Amygdala (tissue), 56 donors: Measurements from ENCODE around the gene FBF1.

Experiments
- DNase-seq, 56 donors: peaks; one replicate each; lab custom pipeline; 2025; lab: John Stamatoyannopoulos, UW

Gene FBF1

GRCh38 chr17:75917141-75917916 is 23.5 kb downstream of the FBF1 start:
- no peak for DNase-seq

- no peak for DNase-seq
Measured at GRCh38 chr17:75915268-75915667, 25.6 kb downstream of the FBF1 start.

GRCh38 chr17:75914643-75915267 is 26.1 kb downstream of the FBF1 start:
- DNase-seq = no peak

- DNase-seq = no peak
Measured at GRCh38 chr17:75913537-75914210, 27.2 kb downstream of the FBF1 start.

GRCh38 chr17:75910699-75911098 is 30.1 kb downstream of the FBF1 start:
- DNase-seq = no peak

GRCh38 chr17:75909812-75910274 is 31.0 kb downstream of the FBF1 start:
- peak in 1 of 56 donors; percentile 2 for DNase-seq

GRCh38 chr17:75909051-75909811 is 31.6 kb downstream of the FBF1 start:
- no peak for DNase-seq

GRCh38 chr17:75908201-75908600 is 32.6 kb downstream of the FBF1 start:
- DNase-seq = peak in 5 of 56 donors; percentile 13 to 43 (median 18)

GRCh38 chr17:75906143-75906884 is 34.5 kb downstream of the FBF1 start:
- DNase-seq = no peak

- DNase-seq = peak; percentile 59 to 99 (median 80)
Measured at GRCh38 chr17:75904749-75905521, 35.9 kb downstream of the FBF1 start, which contains the start of gene MRPL38. Gene MRPL38, minus strand, starts transcription at chr17:75904884. Its CDS starts 9 bp downstream, at chr17:75904875.

GRCh38 chr17:75902406-75902805 is 38.4 kb downstream of the FBF1 start:
- DNase-seq = no peak

GRCh38 chr17:75901727-75902126 is 39.1 kb downstream of the FBF1 start:
- DNase-seq = no peak

- no peak for DNase-seq
Measured at GRCh38 chr17:75900691-75901533, 39.9 kb downstream of the FBF1 start.

GRCh38 chr17:75899767-75900468 is 40.9 kb downstream of the FBF1 start:
- DNase-seq = no peak

GRCh38 chr17:75899353-75899752 is 41.5 kb downstream of the FBF1 start:
- no peak for DNase-seq

- no peak for DNase-seq
Measured at GRCh38 chr17:75898791-75899190, 42.1 kb downstream of the FBF1 start.

GRCh38 chr17:75898065-75898464 is 42.8 kb downstream of the FBF1 start:
- DNase-seq = no peak
